Suprapubic skin (tissue), 4 donors: ENCODE data around the gene FGF1. TPM values are rescaled to one million over a fixed set of nuclear protein-coding genes. Genes with fewer than 3 reads are reported as not detected.

Experiments
- DNase-seq, 2 donors: peaks; one replicate each; pipeline ENCODE4 v3.0.0-alpha.2; 2019; ENCODE audit warnings: low spot score in 2 of 2
- H3K27ac ChIP-seq: fragments of 200-600 bp; sonication (generic); one replicate; pipeline ENCODE4 v1.5.1; 2019
- H3K27me3 ChIP-seq: fragments of 200-600 bp; sonication (generic); one replicate; pipeline ENCODE4 v1.5.1; 2019
- H3K36me3 ChIP-seq: fragments of 200-600 bp; sonication (generic); one replicate; pipeline ENCODE4 v1.5.1; 2019
- H3K4me1 ChIP-seq: fragments of 200-600 bp; sonication (generic); one replicate; pipeline ENCODE4 v1.5.1; 2019
- H3K4me3 ChIP-seq: fragments of 200-600 bp; sonication (generic); one replicate; pipeline ENCODE4 v1.5.1; 2019; ENCODE audit warnings: mild to moderate bottlenecking
- H3K9me3 ChIP-seq: fragments of 200-600 bp; sonication (generic); one replicate; pipeline ENCODE4 v1.5.1; 2019
- CTCF ChIP-seq, 2 donors: fragments of 200-600 bp in 1 of 2; fragments of 450-650 bp in 1 of 2; sonication (generic) in 1 of 2; IDR thresholded peaks; one replicate each; pipeline ENCODE4 v1.5.1; 2016 to 2019; ENCODE audit warnings: antibody characterized with exemption in 2 of 2, mild to moderate bottlenecking in 1 of 2, moderate library complexity in 1 of 2
- EP300 ChIP-seq: sonication (generic); formaldehyde crosslinking; IDR thresholded peaks from one replicate; pipeline ENCODE4 v1.6.1; 2017; ENCODE audit warnings: antibody characterized with exemption
- POLR2A ChIP-seq, 2 donors: fragments of 450-650 bp; IDR thresholded peaks; one replicate each; pipeline ENCODE4 v1.6.1; 2017; ENCODE audit warnings: antibody characterized with exemption in 2 of 2, mild to moderate bottlenecking in 2 of 2, moderate library complexity in 2 of 2
- POLR2AphosphoS5 ChIP-seq, 3 donors: sonication (generic); formaldehyde crosslinking; IDR thresholded peaks; one replicate each; pipeline ENCODE4 v1.6.1; 2017; ENCODE audit warnings: antibody characterized with exemption in 3 of 3
- WGBS: methylation state at CpG from one replicate; pipeline ENCODE4 v1.1.5; 2018; 5-methylcytosine and 5-hydroxymethylcytosine counted together
- total RNA-seq, 4 donors: library from RNA; depleted of rRNA; stranded (reverse); fragments of >200 nt; gene quantifications; one replicate each; pipeline ENCODE4 v1.1.0, GENCODE V29; 2016

FGF1 gene
- total RNA-seq, 4 donors from 2014 or later = 0.48 to 2.5 (median 1.9) TPM

- H3K27ac ChIP-seq = no peak overlapping the region
- H3K9me3 ChIP-seq = no peaks in the 10 kb centered on the region
- peak in 1 of 2 donors; percentile 16 for DNase-seq
These were observed 25.7 kb downstream of the FGF1 start for GRCh38 chr5:142660196-142660595.

GRCh38 chr5:142659405-142659804, 26.5 kb downstream of the FGF1 start:
- WGBS = 88% methylated on average over 4 of the region's 4 CpGs
- no peak overlapping the region for H3K27ac ChIP-seq
- H3K4me3 ChIP-seq = no peak overlapping the region
- TF ChIP-seq POLR2A (IDR thresholded peaks at IDR 0.05) = no peak
- no peak for TF ChIP-seq POLR2AphosphoS5 (IDR thresholded peaks at IDR 0.05)
- TF ChIP-seq CTCF (IDR thresholded peaks at IDR 0.05) = no peak
- TF ChIP-seq EP300 = no peak
- DNase-seq = peak in 1 of 2 donors; percentile 37
- H3K9me3 ChIP-seq = no peaks in the 10 kb centered on the region
- H3K4me1 ChIP-seq = peaks cover 4% of the 10 kb centered on the region
- no peaks in the 10 kb centered on the region for H3K36me3 ChIP-seq
- H3K27me3 ChIP-seq = no peaks in the 10 kb centered on the region

More at GRCh38 chr5:142660196-142660595, 25.7 kb downstream of the FGF1 start:
- no peaks in the 10 kb centered on the region for H3K27me3 ChIP-seq
- no peak for TF ChIP-seq CTCF (IDR thresholded peaks at IDR 0.05)
- no peak for TF ChIP-seq EP300
- no peak for TF ChIP-seq POLR2AphosphoS5 (IDR thresholded peaks at IDR 0.05)
- no peak for TF ChIP-seq POLR2A (IDR thresholded peaks at IDR 0.05)
- no peak overlapping the region for H3K4me3 ChIP-seq
- WGBS = 90% methylated on average over 10 of the region's 10 CpGs
- no peaks in the 10 kb centered on the region for H3K36me3 ChIP-seq
- peaks cover 4% of the 10 kb centered on the region for H3K4me1 ChIP-seq

- H3K27me3 ChIP-seq = no peaks in the 10 kb centered on the region
- WGBS = 98% methylated on average over 2 of the region's 2 CpGs
- TF ChIP-seq POLR2AphosphoS5 (IDR thresholded peaks at IDR 0.05) (no peak), POLR2A (IDR thresholded peaks at IDR 0.05) (no peak)
These were observed 27.6 kb downstream of the FGF1 start for GRCh38 chr5:142658278-142658677.

GRCh38 chr5:142657446-142657845, 28.4 kb downstream of the FGF1 start:
- Histone ChIP-seq H3K4me3 (no peak overlapping the region), H3K4me1 (peaks cover 4% of the 10 kb centered on the region), H3K27me3 (no peaks in the 10 kb centered on the region), H3K36me3 (no peaks in the 10 kb centered on the region), H3K27ac (no peak overlapping the region), H3K9me3 (no peaks in the 10 kb centered on the region)
- no peak for TF ChIP-seq POLR2A (IDR thresholded peaks at IDR 0.05)
- TF ChIP-seq POLR2AphosphoS5 (IDR thresholded peaks at IDR 0.05) = no peak
- no peak for TF ChIP-seq CTCF (IDR thresholded peaks at IDR 0.05)
- no peak for TF ChIP-seq EP300
- WGBS = 96% methylated on average over 8 of the region's 8 CpGs
- DNase-seq = no peak

More at GRCh38 chr5:142658278-142658677, 27.6 kb downstream of the FGF1 start:
- Histone ChIP-seq H3K9me3 (no peaks in the 10 kb centered on the region), H3K27ac (no peak overlapping the region), H3K4me1 (peaks cover 4% of the 10 kb centered on the region), H3K36me3 (no peaks in the 10 kb centered on the region), H3K4me3 (no peak overlapping the region)
- peak in 1 of 2 donors; percentile 38 for DNase-seq

GRCh38 chr5:142655339-142656267, 30.3 kb downstream of the FGF1 start:
- no peaks in the 10 kb centered on the region for H3K27me3 ChIP-seq
- no peaks in the 10 kb centered on the region for H3K9me3 ChIP-seq
- DNase-seq = peak in 1 of 2 donors; percentile 84
- TF ChIP-seq EP300 = no peak
- TF ChIP-seq CTCF (IDR thresholded peaks at IDR 0.05) = peak; percentile 93 to 97
- peak in 1 of 3 donors; percentile 37 for TF ChIP-seq POLR2AphosphoS5 (IDR thresholded peaks at IDR 0.05)
- WGBS = 20% methylated on average over 13 of the region's 13 CpGs
- no peaks in the 10 kb centered on the region for H3K36me3 ChIP-seq
- peaks cover 4% of the 10 kb centered on the region for H3K4me1 ChIP-seq
- H3K27ac ChIP-seq = no peak overlapping the region
- H3K4me3 ChIP-seq = no peak overlapping the region
